ENCODE measurements around the gene HAL.

The HAL gene

GRCh38 chr12:96014943-96015599 is 18.9 kb upstream of the HAL start:
- DNase-seq (ENCODE audit: low read depth in 4 of 4, low spot score in 1 of 4): no peak

GRCh38 chr12:96007729-96008128 is 11.6 kb upstream of the HAL start:
- DNase-seq (ENCODE audit: low read depth in 4 of 4, low spot score in 1 of 4): no peak

GRCh38 chr12:96006727-96007126 is 10.6 kb upstream of the HAL start:
- no peak for DNase-seq (ENCODE audit: low read depth in 4 of 4, low spot score in 1 of 4)

DNA sequence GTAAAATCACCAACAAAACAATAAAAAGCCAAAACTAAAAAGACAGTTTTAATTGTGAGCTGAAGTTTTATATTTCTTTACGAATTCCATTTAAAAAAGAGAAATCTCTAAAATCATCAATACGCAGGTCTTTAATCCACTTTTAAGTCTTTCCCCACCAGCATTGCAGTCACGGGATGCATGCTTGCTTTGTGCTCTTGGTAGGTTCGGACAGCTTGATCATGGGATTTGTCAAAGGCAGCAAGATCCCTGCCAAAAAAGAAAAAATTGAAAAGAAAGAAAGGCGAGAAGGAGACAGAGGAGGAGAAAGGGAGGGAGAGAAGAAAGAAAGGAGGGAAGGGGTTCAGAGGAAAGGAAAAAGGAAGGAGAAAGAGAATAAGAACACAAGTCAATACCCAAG is 4.7 kb upstream of the HAL start:
- no peak for DNase-seq (ENCODE audit: low read depth in 4 of 4, low spot score in 1 of 4)

DNA sequence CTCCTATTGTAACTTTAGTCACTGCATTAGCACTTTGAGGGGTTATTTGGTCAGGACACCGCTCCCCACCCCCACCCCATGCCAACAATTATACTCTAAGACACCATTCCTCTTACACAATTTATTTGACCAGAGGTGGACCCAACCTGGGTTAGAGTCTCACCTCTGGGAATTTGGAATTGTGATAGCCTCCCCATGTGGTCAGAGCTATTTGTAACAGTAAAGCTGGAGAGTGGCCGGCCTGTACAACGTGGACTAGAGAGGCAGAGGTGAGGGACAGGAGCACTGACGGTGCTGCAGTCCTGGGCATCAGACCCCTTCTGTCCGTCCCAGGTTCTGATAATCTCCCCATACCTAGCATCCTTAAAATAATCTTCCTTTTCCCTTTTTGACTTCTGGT is 3.3 kb upstream of the HAL start:
- DNase-seq (ENCODE audit: low read depth in 4 of 4, low spot score in 1 of 4): no peak

DNA sequence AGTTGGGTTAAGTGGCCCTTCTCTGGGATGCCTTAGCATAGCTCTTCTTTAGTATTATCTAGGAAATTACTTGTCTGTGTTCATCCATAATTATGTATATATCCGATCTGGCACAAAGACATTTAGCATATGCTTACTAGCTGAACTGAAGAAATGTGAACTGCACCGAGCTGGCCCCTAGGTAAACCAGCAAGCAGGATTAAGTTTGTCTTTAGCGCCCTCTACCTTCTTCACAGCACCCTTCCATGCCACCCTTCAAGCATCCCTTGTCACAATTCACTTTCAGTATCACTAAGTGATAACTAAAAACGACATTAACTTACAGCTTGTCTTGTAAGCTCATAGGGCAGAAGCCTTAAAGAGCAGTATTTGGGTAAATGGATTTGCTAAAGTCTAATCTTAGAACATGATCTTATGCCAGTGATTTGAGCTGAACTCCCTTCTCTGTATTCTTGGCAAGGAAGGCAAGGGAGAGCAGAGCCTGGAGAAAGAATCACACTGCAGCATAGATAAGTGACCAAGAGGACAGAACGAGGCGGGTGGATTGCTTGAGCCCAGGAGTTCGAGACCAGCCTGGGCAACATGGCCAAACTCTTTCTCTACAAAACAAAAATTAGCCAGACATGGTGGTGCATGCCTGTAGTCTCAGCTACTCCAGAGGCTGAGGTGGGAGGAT is 2.6 kb upstream of the HAL start:
- peak in 2 of 4 experiments; percentile 16 to 28 for DNase-seq (ENCODE audit: low read depth in 4 of 4, low spot score in 1 of 4)

DNA sequence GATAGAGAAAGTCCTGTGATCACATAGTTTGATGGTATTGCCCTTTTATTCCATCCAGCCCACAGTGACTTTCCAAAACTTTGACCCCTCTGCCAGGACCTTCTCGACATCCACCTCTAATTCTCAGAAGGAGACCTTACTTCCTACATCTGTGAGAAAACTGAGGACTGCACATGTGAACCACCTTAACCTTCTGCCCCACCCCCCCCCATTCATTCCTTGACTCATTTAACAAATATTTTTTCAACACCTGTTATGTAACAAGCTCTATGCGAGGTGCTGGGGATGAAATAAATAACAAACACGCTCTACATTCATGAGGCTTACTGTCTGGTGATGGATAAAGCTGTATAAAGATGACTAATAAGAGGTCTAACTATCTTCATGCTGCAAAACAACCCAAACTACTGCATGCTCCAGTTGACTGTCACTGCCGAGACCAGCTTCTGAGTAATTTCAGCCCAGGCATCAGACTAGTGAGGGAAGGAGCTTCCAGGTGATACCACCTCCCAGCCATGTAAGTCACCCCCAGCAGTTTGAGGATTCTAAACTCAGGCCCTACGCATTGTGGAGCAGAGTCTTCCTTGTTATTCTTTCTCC is 1.9 kb upstream of the HAL start:
- DNase-seq (ENCODE audit: low read depth in 4 of 4, low spot score in 1 of 4): no peak

DNA sequence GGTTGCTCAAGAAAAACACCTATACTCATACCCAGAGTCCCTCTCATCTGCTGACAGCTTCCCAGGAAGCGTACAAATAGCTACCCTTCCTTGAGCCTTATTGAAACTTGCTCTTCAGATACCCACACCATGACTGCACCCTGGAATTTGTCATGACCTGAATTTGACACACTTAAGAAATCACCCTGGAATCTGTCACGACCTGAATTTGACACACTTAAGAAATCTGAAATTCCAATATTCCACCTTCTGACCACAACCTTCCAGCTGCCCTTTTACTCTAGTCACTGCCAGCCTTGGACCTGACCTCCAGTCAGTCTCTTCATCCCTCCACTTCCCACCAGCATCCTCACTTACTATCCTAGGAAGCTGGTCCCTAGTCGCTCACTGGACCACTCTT is 1.1 kb upstream of the HAL start:
- no peak for DNase-seq (ENCODE audit: low read depth in 4 of 4, low spot score in 1 of 4)

- no peak for DNase-seq (ENCODE audit: low read depth in 4 of 4, low spot score in 1 of 4)
Measured at GRCh38 chr12:95995238-95996031, 709 bp downstream of the HAL start.

GRCh38 chr12:95994476-95994875 is 1.7 kb downstream of the HAL start:
- DNase-seq (ENCODE audit: low read depth in 4 of 4, low spot score in 1 of 4): no peak

GRCh38 chr12:95993907-95994306 is 2.2 kb downstream of the HAL start:
- no peak for DNase-seq (ENCODE audit: low read depth in 4 of 4, low spot score in 1 of 4)

DNA sequence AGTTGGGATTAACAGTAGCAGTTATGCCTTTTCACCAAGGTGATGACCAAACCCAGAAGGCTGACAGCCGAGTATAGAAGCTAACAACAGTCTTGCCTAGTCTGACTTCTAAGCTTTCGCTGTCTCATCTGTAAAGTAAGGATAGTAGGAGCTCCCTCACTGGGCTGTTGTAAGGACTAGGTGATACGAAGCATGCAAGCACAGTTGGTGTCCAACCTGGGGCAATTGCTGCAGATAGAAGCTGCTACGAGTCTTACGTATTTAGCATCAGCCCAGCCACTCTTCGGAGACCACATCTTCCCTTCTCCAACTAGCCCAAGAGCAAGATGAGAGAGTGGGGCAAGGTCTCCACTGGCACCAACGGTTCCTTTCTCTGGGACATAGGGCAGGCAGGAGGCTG is 6.0 kb downstream of the HAL start:
- DNase-seq (ENCODE audit: low read depth in 4 of 4, low spot score in 1 of 4): no peak

DNA sequence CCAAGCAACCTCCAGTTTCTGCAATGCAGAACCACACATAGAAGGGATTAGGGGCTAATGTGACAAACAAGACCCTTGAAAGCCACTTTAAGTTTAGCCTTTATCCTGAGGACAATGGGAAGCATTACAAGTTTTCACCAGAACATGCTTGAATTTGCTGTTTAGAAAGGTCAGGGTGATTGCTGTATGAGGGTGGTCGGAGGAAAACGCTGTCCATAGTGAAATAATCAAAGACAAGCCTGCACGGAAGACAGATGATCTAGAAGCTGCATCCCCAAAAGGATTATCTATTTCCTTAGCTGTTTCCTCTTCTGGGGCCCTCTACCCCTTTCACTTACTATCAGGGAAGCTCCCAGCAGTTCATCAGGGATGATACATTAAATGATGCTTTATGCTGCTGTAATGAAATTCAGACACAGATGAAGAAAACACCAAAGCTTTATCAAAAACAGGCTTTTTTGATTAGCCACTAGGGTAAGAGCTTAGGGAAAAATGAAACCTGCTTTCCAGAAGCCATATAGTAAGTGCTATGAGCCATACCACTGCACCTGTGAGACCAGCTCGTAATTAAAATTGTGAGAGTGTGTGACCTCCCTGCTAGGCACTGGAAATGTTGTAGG is 6.5 kb downstream of the HAL start:
- no peak for DNase-seq (ENCODE audit: low read depth in 4 of 4, low spot score in 1 of 4)

DNA sequence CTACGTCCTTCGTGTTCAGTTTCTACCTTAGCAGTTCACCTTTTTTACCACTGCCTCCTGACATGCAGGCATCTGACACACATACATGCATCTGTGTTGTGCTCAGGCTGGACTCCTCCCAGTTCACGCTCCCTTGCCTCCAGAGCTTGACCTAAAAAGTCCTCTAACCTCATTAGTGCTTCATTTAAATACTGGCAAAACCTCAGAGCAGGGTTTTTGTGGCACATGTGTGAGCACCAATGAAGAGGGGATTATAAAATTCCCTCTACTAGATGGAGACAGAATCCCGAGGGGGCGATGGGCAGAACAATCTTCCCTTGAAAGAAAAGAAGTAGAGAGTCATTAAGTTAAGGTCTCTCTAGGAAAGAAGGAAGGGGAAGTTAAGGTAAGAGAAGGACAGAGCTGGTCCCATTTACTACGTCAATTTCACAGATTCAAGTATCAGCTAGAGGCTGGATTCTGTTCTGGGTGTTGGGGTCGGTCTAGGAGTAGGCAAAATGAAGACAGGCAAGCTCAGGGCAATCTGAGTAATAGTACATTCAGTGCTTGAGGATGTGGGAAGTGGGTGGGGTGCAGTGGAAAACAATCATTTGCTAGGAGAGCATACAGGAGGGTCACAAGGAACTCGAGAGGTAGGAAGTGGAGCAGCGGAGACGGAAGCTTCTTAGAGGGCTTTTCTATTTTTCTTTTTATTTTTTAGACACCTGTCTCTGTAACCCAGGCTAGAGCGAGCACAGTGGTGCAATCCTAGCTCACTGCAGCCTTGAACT is 7.5 kb downstream of the HAL start:
- DNase-seq (ENCODE audit: low read depth in 4 of 4, low spot score in 1 of 4): no peak

DNA sequence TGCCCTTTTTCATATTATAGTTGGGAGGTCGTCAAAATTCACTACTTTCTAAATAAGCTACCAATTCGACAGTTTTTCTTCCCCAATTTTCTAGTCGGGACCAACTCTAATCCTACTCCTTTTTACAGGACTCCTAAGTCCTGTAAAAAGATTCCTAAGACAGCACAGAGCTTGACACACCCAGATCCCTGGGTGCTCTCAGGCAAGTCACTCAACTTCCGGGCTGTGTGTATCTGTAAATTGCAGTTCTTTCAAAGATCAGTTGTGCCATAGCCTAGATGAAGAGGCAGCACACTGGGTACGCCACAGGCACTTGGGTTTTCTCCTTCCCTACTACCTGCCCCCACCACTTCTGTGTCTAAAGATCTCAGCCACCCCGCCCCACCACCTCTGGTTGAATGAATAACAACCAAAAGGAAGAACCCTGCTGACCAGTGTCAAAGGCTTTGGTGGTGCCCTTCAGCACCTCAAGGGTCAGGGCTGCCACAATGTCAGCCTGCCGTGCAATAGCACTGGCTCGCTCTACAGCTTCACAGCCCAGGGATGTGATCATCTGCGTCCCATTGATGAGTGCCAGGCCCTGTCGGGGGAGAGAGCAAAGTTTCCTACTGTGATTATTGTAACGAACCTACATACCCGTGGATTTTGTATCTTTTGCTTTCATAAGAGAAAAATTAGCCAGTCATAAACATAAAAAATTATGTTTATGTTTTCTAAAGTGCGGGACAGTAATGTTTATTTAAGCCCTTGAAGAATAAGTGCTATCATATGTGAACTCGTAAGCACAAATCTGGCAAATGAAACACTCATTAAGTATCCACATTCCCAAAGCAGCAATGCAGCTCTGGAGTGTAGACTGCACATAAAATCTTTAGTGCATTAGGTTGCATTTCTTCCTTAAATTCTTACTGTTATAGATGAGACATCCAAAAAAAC is 9.2 kb downstream of the HAL start:
- DNase-seq (ENCODE audit: low read depth in 4 of 4, low spot score in 1 of 4): no peak

- no peak for DNase-seq (ENCODE audit: low read depth in 4 of 4, low spot score in 1 of 4)
Measured at GRCh38 chr12:95984682-95985081, 11.5 kb downstream of the HAL start.

GRCh38 chr12:95982602-95983001 is 13.5 kb downstream of the HAL start:
- DNase-seq (ENCODE audit: low read depth in 4 of 4, low spot score in 1 of 4): no peak

- no peak for DNase-seq (ENCODE audit: low read depth in 4 of 4, low spot score in 1 of 4)
Measured at GRCh38 chr12:95980437-95980836, 15.7 kb downstream of the HAL start.

GRCh38 chr12:95978774-95979173 is 17.4 kb downstream of the HAL start:
- DNase-seq (ENCODE audit: low read depth in 4 of 4, low spot score in 1 of 4): no peak

GRCh38 chr12:95978351-95978750 is 17.8 kb downstream of the HAL start:
- no peak for DNase-seq (ENCODE audit: low read depth in 4 of 4, low spot score in 1 of 4)
